GM21825 (cell line): ENCODE measurements around the gene SERPINA6.
"Not testable (repeated sequence)": the region's sequence is repeated elsewhere in the genome, so short reads cannot be mapped to it uniquely, and the experiment has no call there.

ENCODE experiments used
- ATAC-seq: cut with Tn5 transposase; IDR thresholded peaks from one replicate; pipeline ENCODE4 v1.9.1; 2021; ENCODE audit warnings: mild to moderate bottlenecking, moderate library complexity; ENCODE audit not compliant: unreplicated experiment

Gene SERPINA6

GRCh38 chr14:94329857-94330256 is 6.7 kb upstream of the SERPINA6 start:
- no peak for ATAC-seq

GRCh38 chr14:94328196-94328595 is 5.1 kb upstream of the SERPINA6 start:
- no peak for ATAC-seq

- ATAC-seq = no peak
Measured at GRCh38 chr14:94321421-94322271, 1.5 kb downstream of the SERPINA6 start.

- ATAC-seq = no peak
Measured at GRCh38 chr14:94320243-94320642, 2.9 kb downstream of the SERPINA6 start.

GRCh38 chr14:94317259-94317658 is 5.9 kb downstream of the SERPINA6 start:
- no peak for ATAC-seq

GRCh38 chr14:94316692-94317091 is 6.4 kb downstream of the SERPINA6 start:
- no peak for ATAC-seq

- ATAC-seq = no peak
Measured at GRCh38 chr14:94314890-94315289, 8.2 kb downstream of the SERPINA6 start.

GRCh38 chr14:94313991-94314655 is 9.0 kb downstream of the SERPINA6 start:
- ATAC-seq = no peak

- ATAC-seq = no peak
Measured at GRCh38 chr14:94312481-94313246, 10.5 kb downstream of the SERPINA6 start.

- no peak for ATAC-seq
Measured at GRCh38 chr14:94310248-94310647, 12.9 kb downstream of the SERPINA6 start.

- no peak for ATAC-seq
Measured at GRCh38 chr14:94309721-94310120, 13.4 kb downstream of the SERPINA6 start.

- no peak for ATAC-seq
Measured at GRCh38 chr14:94307410-94307992, 15.6 kb downstream of the SERPINA6 start.

GRCh38 chr14:94306047-94306978 is 16.8 kb downstream of the SERPINA6 start:
- ATAC-seq = no peak

- no peak for ATAC-seq
Measured at GRCh38 chr14:94305620-94306019, 17.5 kb downstream of the SERPINA6 start.

GRCh38 chr14:94304243-94304642 is 18.9 kb downstream of the SERPINA6 start:
- no peak for ATAC-seq

- no peak for ATAC-seq
Measured at GRCh38 chr14:94303111-94303510, 20.0 kb downstream of the SERPINA6 start.

GRCh38 chr14:94298130-94298529 is 25.0 kb downstream of the SERPINA6 start:
- ATAC-seq = no peak

GRCh38 chr14:94296181-94296545 is 27.0 kb downstream of the SERPINA6 start:
- ATAC-seq = not testable (repeated sequence)

- ATAC-seq = no peak
Measured at GRCh38 chr14:94295360-94296180, 27.6 kb downstream of the SERPINA6 start.
